Parathyroid adenoma (tissue), 2 donors: ENCODE measurements around the gene RNF135.
A peak's percentile ranks its signal among the peaks of the same experiment; 100 is the strongest.

Source experiments
- H2AFZ ChIP-seq: fragments of 300-600 bp; sonication (generic); one replicate; pipeline ENCODE4 v1.7.0; 2017; ENCODE audit warnings: antibody characterized with exemption, mild to moderate bottlenecking
- H3K27ac ChIP-seq: fragments of 300-600 bp; sonication (generic); one replicate; pipeline ENCODE4 v1.7.0; 2017
- H3K27me3 ChIP-seq: fragments of 300-600 bp; sonication (generic); one replicate; pipeline ENCODE4 v1.7.0; 2017; ENCODE audit warnings: low read length; ENCODE audit not compliant: control insufficient read depth, insufficient read depth
- H3K36me3 ChIP-seq: fragments of 300-600 bp; sonication (generic); one replicate; pipeline ENCODE4 v1.7.0; 2017; ENCODE audit warnings: low read length; ENCODE audit not compliant: control insufficient read depth, insufficient read depth
- H3K4me1 ChIP-seq: fragments of 300-600 bp; sonication (generic); one replicate; pipeline ENCODE4 v1.7.0; 2017; ENCODE audit warnings: control low read depth
- H3K4me2 ChIP-seq: fragments of 300-600 bp; sonication (generic); one replicate; pipeline ENCODE4 v1.7.0; 2017; ENCODE audit warnings: low read length
- H3K4me3 ChIP-seq: fragments of 300-600 bp; sonication (generic); one replicate; pipeline ENCODE4 v1.7.0; 2017; ENCODE audit warnings: low read depth, low read length
- H3K79me2 ChIP-seq: fragments of 300-600 bp; sonication (generic); one replicate; pipeline ENCODE4 v1.7.0; 2017; ENCODE audit warnings: control low read depth
- H3K9ac ChIP-seq: fragments of 300-600 bp; sonication (generic); one replicate; pipeline ENCODE4 v1.7.0; 2017; ENCODE audit warnings: mild to moderate bottlenecking
- H3K9me3 ChIP-seq: fragments of 300-600 bp; sonication (generic); one replicate; pipeline ENCODE4 v1.7.0; 2017; ENCODE audit warnings: low read length; ENCODE audit not compliant: control insufficient read depth
- TF ChIP-seq, protein P1 (sequence below): fragments of 300-600 bp; sonication (generic); IDR thresholded peaks from one replicate; pipeline ENCODE4 v1.7.0; 2017; ENCODE audit warnings: antibody characterized with exemption, mild to moderate bottlenecking
- donor health status: primary hyperparathyroidism.

The RNF135 gene

DNA sequence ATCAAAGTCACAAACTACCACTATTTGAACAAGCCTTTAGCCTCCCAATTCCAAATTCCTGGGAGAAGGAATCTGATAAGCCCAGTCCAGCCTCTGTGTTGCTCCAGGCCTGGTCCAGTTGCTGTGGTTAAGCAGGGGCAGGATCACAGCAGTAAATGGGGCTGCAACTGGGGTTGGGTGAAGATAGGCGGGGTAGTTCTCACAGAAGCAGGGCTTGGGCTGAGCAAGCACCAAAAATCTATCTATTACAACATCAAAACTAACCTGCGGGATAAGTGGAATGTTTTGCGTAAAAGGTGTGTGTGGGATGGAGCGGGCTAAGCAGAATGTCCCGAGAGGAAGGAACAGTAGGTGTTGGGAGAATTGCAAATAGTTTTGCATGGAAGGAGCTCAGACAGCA, 23.0 kb upstream of the RNF135 start:
- no peaks in the 10 kb centered on the region for H3K9me3 ChIP-seq
- no peak overlapping the region for H3K4me3 ChIP-seq
- no peak overlapping the region for H3K9ac ChIP-seq
- no peak overlapping the region for H3K27ac ChIP-seq
- H3K4me1 ChIP-seq, result peaks cover 4% of the 10 kb centered on the region
- no peak overlapping the region for H2AFZ ChIP-seq
- no peak overlapping the region for H3K4me2 ChIP-seq
- no peaks in the 10 kb centered on the region for H3K79me2 ChIP-seq
- TF ChIP-seq, protein P1, sequence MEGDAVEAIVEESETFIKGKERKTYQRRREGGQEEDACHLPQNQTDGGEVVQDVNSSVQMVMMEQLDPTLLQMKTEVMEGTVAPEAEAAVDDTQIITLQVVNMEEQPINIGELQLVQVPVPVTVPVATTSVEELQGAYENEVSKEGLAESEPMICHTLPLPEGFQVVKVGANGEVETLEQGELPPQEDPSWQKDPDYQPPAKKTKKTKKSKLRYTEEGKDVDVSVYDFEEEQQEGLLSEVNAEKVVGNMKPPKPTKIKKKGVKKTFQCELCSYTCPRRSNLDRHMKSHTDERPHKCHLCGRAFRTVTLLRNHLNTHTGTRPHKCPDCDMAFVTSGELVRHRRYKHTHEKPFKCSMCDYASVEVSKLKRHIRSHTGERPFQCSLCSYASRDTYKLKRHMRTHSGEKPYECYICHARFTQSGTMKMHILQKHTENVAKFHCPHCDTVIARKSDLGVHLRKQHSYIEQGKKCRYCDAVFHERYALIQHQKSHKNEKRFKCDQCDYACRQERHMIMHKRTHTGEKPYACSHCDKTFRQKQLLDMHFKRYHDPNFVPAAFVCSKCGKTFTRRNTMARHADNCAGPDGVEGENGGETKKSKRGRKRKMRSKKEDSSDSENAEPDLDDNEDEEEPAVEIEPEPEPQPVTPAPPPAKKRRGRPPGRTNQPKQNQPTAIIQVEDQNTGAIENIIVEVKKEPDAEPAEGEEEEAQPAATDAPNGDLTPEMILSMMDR, result no peak
- no peaks in the 10 kb centered on the region for H3K27me3 ChIP-seq
- H3K36me3 ChIP-seq, result no peaks in the 10 kb centered on the region

DNA sequence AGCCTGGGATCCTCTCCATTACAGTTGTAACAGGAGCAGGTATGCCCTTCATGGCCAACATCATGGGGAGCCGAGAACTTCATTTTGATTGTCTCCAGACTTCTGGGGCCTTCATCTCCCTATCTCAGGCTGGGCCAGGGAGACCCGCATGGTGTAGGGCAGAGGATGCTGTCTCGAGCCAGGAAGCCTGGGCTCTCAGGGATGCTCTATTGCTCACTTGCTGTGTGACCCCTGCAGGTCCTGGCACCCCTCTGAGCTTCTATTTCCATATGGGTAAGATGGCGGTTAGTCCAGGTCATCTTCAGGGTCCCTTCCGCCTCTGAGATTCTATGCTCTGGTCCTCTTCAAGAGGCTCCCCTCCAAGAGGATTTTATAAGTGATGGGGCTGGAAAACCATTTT, 20.6 kb upstream of the RNF135 start:
- no peaks in the 10 kb centered on the region for H3K36me3 ChIP-seq
- TF ChIP-seq, protein P1, result no peak
- H3K27ac ChIP-seq, result peak overlapping the region; percentile 39
- peaks cover 4% of the 10 kb centered on the region for H3K4me1 ChIP-seq
- H3K79me2 ChIP-seq, result no peaks in the 10 kb centered on the region
- H3K9ac ChIP-seq, result no peak overlapping the region
- peak overlapping the region; percentile 40 for H2AFZ ChIP-seq
- no peak overlapping the region for H3K4me2 ChIP-seq
- H3K4me3 ChIP-seq, result no peak overlapping the region
- no peaks in the 10 kb centered on the region for H3K27me3 ChIP-seq
- H3K9me3 ChIP-seq, result no peaks in the 10 kb centered on the region

DNA sequence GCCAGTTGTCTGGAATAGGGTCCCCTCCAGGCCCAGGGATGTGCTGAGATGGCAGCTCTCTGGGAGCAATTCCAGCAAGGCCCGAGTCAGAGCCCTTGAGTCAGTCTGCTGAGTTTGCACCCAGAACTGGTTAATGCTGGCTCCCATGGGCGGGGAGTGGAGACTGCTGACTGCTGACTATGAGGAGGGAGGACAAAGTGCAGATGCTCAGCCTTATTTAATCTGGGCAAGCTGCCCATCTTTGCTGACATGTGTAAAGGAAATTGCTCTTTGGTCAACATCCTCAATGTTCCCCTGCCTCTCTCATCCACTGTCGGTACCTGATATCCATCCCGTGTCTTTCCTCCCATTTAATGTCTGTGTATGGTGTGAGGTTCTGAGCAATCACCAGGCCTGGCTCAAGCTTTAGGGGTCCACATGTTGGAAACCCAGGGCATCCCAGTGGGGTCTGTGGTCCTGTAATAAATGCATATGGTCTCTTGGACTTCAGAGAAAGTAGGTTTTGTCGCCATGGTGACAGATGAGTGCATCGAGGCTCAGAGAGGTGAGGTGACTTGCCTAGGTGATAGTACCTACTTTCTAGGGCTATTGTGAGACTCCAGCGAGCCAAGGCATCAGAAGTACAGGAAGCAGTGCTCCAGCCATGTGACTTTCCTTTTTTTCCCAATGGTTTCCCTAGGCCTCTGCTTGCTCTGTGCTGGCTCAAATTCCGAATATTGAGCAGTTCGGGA, 20.0 kb upstream of the RNF135 start:
- H3K79me2 ChIP-seq, result no peaks in the 10 kb centered on the region
- H3K9me3 ChIP-seq, result no peaks in the 10 kb centered on the region
- no peak overlapping the region for H3K4me3 ChIP-seq
- H3K4me1 ChIP-seq, result peaks cover 4% of the 10 kb centered on the region
- no peak overlapping the region for H3K4me2 ChIP-seq
- H3K9ac ChIP-seq, result no peak overlapping the region
- H3K27ac ChIP-seq, result peak overlapping the region; percentile 39
- TF ChIP-seq, protein P1, result no peak
- H2AFZ ChIP-seq, result peak overlapping the region; percentile 40
- H3K27me3 ChIP-seq, result no peaks in the 10 kb centered on the region
- no peaks in the 10 kb centered on the region for H3K36me3 ChIP-seq

DNA sequence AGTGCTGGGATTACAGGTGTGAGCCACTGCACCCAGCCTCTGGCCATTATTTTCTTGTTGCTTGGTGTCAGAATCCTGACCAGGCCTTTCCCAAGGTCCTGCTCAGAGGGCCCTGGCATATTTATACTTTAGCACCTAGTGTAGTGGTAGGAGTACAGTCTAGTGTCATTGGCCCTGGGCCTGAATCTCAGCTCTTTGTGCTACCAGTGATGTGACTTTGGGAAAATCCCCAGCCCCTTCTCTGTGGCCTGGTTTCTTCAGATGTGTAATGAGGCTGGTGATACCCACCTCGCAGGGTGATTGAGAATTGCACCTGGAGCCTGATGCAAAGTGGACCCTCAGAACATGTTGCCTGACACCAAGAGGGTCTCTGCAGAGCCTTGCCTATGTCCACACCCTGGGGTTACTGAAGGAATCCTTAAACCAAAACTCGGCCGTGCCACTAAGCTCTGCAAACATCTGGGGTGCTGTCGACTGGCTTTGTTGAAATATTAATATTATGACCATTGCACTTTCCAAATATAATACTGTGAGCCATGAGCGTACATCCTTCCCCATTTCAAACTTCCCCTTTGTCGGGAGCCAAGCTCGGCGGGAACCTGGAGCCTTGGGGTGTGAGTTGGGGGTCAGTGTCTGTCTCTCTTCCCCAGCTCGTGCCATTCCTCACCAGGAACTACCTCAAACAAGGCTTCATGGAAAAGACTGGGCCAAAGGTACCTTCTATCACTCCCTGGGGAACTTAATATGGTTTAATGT, 18.0 kb upstream of the RNF135 start:
- no peak overlapping the region for H3K9ac ChIP-seq
- no peak overlapping the region for H2AFZ ChIP-seq
- no peaks in the 10 kb centered on the region for H3K36me3 ChIP-seq
- H3K9me3 ChIP-seq, result no peaks in the 10 kb centered on the region
- no peaks in the 10 kb centered on the region for H3K27me3 ChIP-seq
- no peak overlapping the region for H3K4me3 ChIP-seq
- no peaks in the 10 kb centered on the region for H3K79me2 ChIP-seq
- TF ChIP-seq, protein P1, result no peak
- H3K27ac ChIP-seq, result peak overlapping the region; percentile 32
- peaks cover 4% of the 10 kb centered on the region for H3K4me1 ChIP-seq
- H3K4me2 ChIP-seq, result no peak overlapping the region
